GM12875 (cell line): Measurements from ENCODE around the gene SSRP1.
"Not testable (repeated sequence)": the region's sequence is repeated elsewhere in the genome, so short reads cannot be mapped to it uniquely, and the experiment has no call there.

Experiments
- H3K4me3 ChIP-seq: one replicate; pipeline ENCODE4 v1.5.1; 2011; ENCODE audit warnings: low read depth, low read length, control low read depth
- TF ChIP-seq, protein P1 (sequence below): IDR thresholded peaks from 2 replicates; pipeline ENCODE4 v1.5.1; 2011; ENCODE audit warnings: low read depth, mild to moderate bottlenecking, control low read depth, inconsistent platforms, low read length, moderate library complexity, borderline replicate concordance; ENCODE audit not compliant: insufficient read depth

Gene SSRP1

DNA sequence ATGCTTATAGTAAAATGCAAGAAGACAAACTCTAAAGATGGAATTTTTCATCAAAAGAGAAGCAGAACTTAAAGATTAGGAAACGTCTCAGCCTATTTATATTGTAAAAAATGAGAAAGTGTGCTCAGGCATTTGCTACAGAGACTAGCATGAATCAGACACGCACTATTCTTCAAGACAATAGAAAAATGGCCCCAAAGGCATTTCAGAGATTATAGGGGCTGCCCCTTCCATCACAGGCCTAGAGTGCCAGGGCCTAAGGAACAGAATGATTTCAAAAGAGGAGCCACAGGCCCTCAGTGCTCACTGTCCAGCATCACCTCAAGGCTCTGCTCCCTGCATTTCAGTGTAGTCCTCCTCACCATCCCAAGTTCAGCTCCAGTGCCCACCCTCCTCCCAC is 38.5 kb downstream of the SSRP1 start:
- TF ChIP-seq, protein P1, sequence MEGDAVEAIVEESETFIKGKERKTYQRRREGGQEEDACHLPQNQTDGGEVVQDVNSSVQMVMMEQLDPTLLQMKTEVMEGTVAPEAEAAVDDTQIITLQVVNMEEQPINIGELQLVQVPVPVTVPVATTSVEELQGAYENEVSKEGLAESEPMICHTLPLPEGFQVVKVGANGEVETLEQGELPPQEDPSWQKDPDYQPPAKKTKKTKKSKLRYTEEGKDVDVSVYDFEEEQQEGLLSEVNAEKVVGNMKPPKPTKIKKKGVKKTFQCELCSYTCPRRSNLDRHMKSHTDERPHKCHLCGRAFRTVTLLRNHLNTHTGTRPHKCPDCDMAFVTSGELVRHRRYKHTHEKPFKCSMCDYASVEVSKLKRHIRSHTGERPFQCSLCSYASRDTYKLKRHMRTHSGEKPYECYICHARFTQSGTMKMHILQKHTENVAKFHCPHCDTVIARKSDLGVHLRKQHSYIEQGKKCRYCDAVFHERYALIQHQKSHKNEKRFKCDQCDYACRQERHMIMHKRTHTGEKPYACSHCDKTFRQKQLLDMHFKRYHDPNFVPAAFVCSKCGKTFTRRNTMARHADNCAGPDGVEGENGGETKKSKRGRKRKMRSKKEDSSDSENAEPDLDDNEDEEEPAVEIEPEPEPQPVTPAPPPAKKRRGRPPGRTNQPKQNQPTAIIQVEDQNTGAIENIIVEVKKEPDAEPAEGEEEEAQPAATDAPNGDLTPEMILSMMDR, result no peak
- H3K4me3 ChIP-seq, result no peak overlapping the region

DNA sequence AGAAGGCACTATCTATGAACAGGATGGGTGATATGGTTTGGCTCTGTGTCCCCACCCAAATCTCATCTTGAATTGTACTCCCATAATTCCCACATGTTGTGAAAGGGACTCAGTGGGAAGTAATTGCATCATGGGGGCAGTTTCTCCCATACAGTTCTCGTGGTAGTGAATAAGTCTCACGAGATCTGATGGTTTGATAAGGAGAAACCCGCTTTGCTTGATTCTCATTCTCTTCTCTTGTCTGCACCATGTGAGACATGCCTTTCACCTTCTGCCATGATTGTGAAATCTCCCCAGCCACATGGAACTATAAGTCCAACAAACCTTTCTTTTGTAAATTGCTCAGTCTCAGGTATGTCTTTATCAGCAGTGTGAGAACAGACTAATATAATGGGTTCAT is 39.5 kb downstream of the SSRP1 start:
- H3K4me3 ChIP-seq, result not testable (repeated sequence)

DNA sequence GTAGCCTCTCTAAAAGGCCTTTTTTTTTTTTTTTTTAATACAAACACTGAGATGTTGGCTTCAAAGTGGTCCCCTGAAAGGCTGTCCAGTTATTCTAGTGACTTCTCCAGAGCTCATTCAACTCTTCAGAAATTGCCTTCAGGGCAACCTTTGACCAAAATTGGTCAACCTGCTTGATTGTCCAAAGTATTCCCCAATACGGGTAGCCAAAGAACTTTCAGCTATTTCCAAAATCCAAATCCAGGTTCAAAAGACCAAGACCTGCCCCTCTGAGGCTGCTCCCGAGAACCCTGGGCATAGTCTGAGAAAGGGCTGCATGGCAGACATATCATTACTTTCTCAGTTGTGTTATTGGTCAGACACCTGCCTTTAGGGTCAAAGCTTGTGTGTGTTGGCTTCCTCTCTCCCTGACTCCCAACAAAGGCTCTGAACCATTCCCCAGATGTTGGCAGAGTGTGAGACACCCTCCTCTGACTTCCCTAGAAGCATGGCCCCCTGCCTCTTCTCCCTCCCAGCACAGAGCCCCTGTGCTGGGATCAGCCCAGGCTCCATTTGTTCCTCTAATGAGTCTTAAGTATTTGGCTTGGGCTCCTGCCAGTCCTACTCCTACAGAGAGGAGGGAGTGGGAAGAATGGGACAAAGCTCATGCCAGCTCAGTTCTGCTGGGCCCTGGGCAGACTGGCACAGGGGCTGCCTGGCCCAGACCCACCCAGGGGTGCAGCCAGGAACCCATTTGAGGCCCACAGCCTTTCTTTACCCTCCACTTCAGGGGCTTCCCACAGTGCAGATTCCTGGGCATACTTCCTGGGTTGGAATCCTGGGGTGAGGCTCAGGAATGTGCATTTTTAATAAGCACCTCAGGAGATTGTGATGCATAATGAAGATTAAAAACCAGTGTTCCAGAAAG is 41.2 kb downstream of the SSRP1 start:
- no peak overlapping the region for H3K4me3 ChIP-seq
- TF ChIP-seq, protein P1, result no peak

GRCh38 chr11:57290288-57290687 is 45.4 kb downstream of the SSRP1 start:
- no peak overlapping the region for H3K4me3 ChIP-seq
- TF ChIP-seq, protein P1, result no peak

DNA sequence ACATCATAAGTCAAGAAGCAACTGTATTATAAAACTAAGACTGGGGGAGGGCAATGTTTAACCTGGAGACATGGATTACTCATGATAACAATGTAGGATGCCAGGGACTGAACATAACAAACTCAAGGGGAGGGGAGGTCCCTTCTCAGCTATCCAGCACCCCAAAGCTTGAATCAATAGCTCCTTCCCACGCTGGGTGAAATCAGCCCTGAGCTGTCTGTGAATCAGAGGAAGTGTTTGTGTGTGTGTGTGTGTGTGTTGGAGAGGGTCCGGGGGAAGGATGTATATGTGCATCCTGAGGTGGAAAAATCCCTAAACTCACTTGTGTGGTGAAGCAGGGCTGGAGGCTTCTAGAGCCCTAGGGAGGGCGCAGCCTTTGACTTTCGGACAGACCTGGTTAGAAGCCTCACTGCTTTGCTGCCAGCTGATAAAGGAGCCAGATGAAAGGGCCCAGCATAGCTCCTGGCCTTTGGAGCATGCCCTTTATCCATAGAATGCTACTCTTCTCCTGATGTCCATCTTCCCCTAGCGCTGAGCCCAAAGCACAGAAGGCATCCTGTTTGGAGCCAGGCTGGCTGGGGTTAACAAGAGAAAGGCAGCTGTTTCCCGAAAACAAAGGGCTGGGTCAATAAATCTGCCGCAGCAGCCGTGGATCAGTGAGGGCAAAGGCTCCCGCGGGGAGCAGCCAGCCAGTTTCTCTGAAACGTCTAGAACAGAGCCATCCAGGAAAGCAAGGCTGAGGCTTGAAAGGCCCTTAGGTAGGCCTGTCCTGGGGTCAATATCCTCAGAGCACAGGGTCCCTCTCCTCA is 46.7 kb downstream of the SSRP1 start:
- H3K4me3 ChIP-seq, result no peak overlapping the region
- TF ChIP-seq, protein P1, result no peak

DNA sequence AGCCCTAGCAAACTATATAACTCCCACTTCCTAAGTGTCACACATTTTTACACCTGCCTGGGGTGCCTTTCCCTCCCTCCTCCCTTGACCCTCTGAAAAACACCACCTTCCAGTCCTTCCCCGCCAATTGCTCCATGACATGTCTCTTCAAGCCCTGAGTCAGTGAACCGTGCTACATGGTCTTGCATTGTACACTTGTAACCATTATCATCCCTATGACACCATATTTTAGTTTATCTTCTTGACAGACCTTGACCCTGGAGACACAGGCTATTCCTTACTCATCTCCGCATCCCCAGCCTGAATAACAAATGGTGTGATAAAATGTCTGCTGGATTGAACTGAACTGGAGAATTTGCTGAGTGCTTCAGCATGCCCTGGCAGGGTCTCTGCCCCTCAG is 47.8 kb downstream of the SSRP1 start:
- TF ChIP-seq, protein P1, result no peak
- no peak overlapping the region for H3K4me3 ChIP-seq

- TF ChIP-seq, protein P1, result no peak
- H3K4me3 ChIP-seq, result no peak overlapping the region
Observed at GRCh38 chr11:57283231-57283990, 52.3 kb downstream of the SSRP1 start.

- H3K4me3 ChIP-seq, result not testable (repeated sequence)
Observed at GRCh38 chr11:57281546-57281945, 54.1 kb downstream of the SSRP1 start.
